DMS153 treated with DMSO at 0.1 percent for 48 hours (cell line): Measurements from ENCODE around the gene RPS6KA6.

Experiments
- DNase-seq: peaks from one replicate; lab custom pipeline; 2025; ENCODE audit not compliant: unreplicated experiment; lab: John Stamatoyannopoulos, UW

The RPS6KA6 gene

GRCh38 chrX:84187533-84188319 is at the start of gene RPS6KA6:
TSS of gene RPS6KA6 (minus strand) at chrX:84188199. CDS start at chrX:84187899, 300 bp downstream.
- no peak for DNase-seq

- no peak for DNase-seq
Observed at GRCh38 chrX:84224741-84225140, 36.7 kb upstream of the RPS6KA6 start.

GRCh38 chrX:84223261-84223660 is 35.3 kb upstream of the RPS6KA6 start:
- DNase-seq, result no peak

GRCh38 chrX:84221181-84221580 is 33.2 kb upstream of the RPS6KA6 start:
- no peak for DNase-seq

GRCh38 chrX:84219551-84219950 is 31.6 kb upstream of the RPS6KA6 start:
- DNase-seq, result no peak

GRCh38 chrX:84218726-84219125 is 30.7 kb upstream of the RPS6KA6 start:
- DNase-seq, result no peak

GRCh38 chrX:84216881-84217280 is 28.9 kb upstream of the RPS6KA6 start:
- no peak for DNase-seq

- DNase-seq, result no peak
Observed at GRCh38 chrX:84216406-84216805, 28.4 kb upstream of the RPS6KA6 start.

GRCh38 chrX:84205276-84205675 is 17.3 kb upstream of the RPS6KA6 start:
- DNase-seq, result no peak

GRCh38 chrX:84199688-84200087 is 11.7 kb upstream of the RPS6KA6 start:
- no peak for DNase-seq

- no peak for DNase-seq
Observed at GRCh38 chrX:84197550-84197949, 9.6 kb upstream of the RPS6KA6 start.

GRCh38 chrX:84192006-84192405 is 4.0 kb upstream of the RPS6KA6 start:
- DNase-seq, result no peak

- DNase-seq, result no peak
Observed at GRCh38 chrX:84189125-84189524, 1.1 kb upstream of the RPS6KA6 start.

GRCh38 chrX:84188320-84188834 is 378 bp upstream of the RPS6KA6 start:
- no peak for DNase-seq

GRCh38 chrX:84186603-84187532 is 1.1 kb downstream of the RPS6KA6 start:
- no peak for DNase-seq

GRCh38 chrX:84182516-84182915 is 5.5 kb downstream of the RPS6KA6 start:
- DNase-seq, result no peak

GRCh38 chrX:84175958-84176357 is 12.0 kb downstream of the RPS6KA6 start:
- DNase-seq, result no peak

- DNase-seq, result no peak
Observed at GRCh38 chrX:84175274-84175673, 12.7 kb downstream of the RPS6KA6 start.

GRCh38 chrX:84174348-84174747 is 13.7 kb downstream of the RPS6KA6 start:
- DNase-seq, result no peak

- no peak for DNase-seq
Observed at GRCh38 chrX:84170931-84171330, 17.1 kb downstream of the RPS6KA6 start.

- no peak for DNase-seq
Observed at GRCh38 chrX:84168574-84168973, 19.4 kb downstream of the RPS6KA6 start.

GRCh38 chrX:84168095-84168494 is 19.9 kb downstream of the RPS6KA6 start:
- no peak for DNase-seq
